Smooth muscle cell (in vitro differentiated cells): ENCODE results near the gene POP4. TPM values are rescaled to one million over a fixed set of nuclear protein-coding genes. Genes with fewer than 3 reads are reported as not detected.

ENCODE experiments used
- DNase-seq: peaks from one replicate; lab custom pipeline; 2025; ENCODE audit not compliant: unreplicated experiment; lab: John Stamatoyannopoulos, UW
- H2AFZ ChIP-seq: fragments of 200-600 bp; sonication (generic); 2 replicates; pipeline ENCODE4 v1.6.0; 2016; ENCODE audit warnings: antibody characterized with exemption, low read depth, mild to moderate bottlenecking
- H3F3A ChIP-seq: fragments of 200-600 bp; sonication (generic); 2 replicates; pipeline ENCODE4 v1.6.0; 2017; ENCODE audit warnings: antibody characterized with exemption, low read depth
- H3K27ac ChIP-seq: fragments of 200-600 bp; sonication (generic); 2 replicates; pipeline ENCODE4 v1.5.1; 2016; ENCODE audit warnings: low read depth, mild to moderate bottlenecking
- H3K27me3 ChIP-seq: fragments of 200-600 bp; sonication (generic); 2 replicates; pipeline ENCODE4 v1.6.1; 2016; ENCODE audit warnings: low read depth, mild to moderate bottlenecking
- H3K36me3 ChIP-seq: fragments of 200-600 bp; sonication (generic); 2 replicates; pipeline ENCODE4 v1.5.1; 2016; ENCODE audit warnings: low read depth
- H3K4me1 ChIP-seq: fragments of 200-600 bp; sonication (generic); 2 replicates; pipeline ENCODE4 v1.5.1; 2016; ENCODE audit warnings: low read depth
- H3K4me2 ChIP-seq: fragments of 200-600 bp; sonication (generic); 2 replicates; pipeline ENCODE4 v1.6.0; 2016; ENCODE audit warnings: mild to moderate bottlenecking
- H3K4me3 ChIP-seq: fragments of 200-600 bp; sonication (generic); 2 replicates; pipeline ENCODE4 v1.5.1; 2016; ENCODE audit warnings: mild to moderate bottlenecking
- H3K79me2 ChIP-seq: fragments of 200-600 bp; sonication (generic); 2 replicates; pipeline ENCODE4 v1.6.0; 2016; ENCODE audit warnings: low read depth, mild to moderate bottlenecking
- H3K9ac ChIP-seq: fragments of 200-600 bp; sonication (generic); 2 replicates; pipeline ENCODE4 v1.6.0; 2016; ENCODE audit warnings: low read depth
- H3K9me3 ChIP-seq: fragments of 200-600 bp; sonication (generic); replicated peaks from 2 replicates; pipeline ENCODE4 v1.5.1; 2016; ENCODE audit warnings: low read depth
- H4K20me1 ChIP-seq: fragments of 200-600 bp; sonication (generic); 2 replicates; pipeline ENCODE4 v1.6.0; 2016; ENCODE audit warnings: low read depth
- WGBS: methylation state at CpG from one replicate; pipeline ENCODE4 v1.1.7; 2016; ENCODE audit warnings: low lambda C conversion rate; 5-methylcytosine and 5-hydroxymethylcytosine counted together
- polyA plus RNA-seq: library from polyadenylated mRNA; unstranded; fragments of >200 nt; fragmentation: Nextera tagmentation; extraction: Ambion mirVana; gene quantifications from 2 replicates; pipeline ENCODE4 v1.2.1, GENCODE V29; 2016
- total RNA-seq: library from RNA; depleted of rRNA; stranded (reverse); fragments of >200 nt; gene quantifications from 2 replicates; pipeline ENCODE4 v1.2.3, GENCODE V29; 2014
- TF ChIP-seq, protein P1 (sequence below): fragments of 200-600 bp; sonication (generic); IDR thresholded peaks from 2 replicates; pipeline ENCODE4 v1.5.1; 2017; ENCODE audit warnings: borderline replicate concordance, mild to moderate bottlenecking, antibody characterized with exemption; ENCODE audit not compliant: insufficient read depth, poor library complexity, severe bottlenecking

Gene POP4
- total and polyA plus RNA-seq, 2 experiments from 2014 or later, result 54.4 to 94.9 TPM

DNA sequence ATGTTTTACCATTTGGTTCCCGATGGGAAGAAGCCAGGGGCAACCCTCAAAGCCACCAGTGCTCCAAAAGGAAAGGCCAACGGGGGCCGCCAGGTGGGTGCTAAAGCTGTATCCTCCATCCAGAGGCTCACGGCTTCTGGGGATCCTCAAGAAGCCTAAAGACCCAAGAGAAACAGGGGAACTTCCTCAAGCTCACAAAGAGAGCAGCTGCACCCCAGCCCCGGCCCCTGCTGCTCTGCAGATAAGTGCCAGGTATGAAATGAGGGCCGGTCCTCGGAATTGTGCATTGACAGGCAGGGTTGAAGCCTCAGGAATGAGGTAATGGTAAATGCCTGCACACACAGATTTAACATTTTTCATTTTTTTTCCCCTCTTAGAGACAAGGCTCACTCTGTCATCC lies 8.0 kb upstream of the POP4 start:
- TF ChIP-seq, protein P1, sequence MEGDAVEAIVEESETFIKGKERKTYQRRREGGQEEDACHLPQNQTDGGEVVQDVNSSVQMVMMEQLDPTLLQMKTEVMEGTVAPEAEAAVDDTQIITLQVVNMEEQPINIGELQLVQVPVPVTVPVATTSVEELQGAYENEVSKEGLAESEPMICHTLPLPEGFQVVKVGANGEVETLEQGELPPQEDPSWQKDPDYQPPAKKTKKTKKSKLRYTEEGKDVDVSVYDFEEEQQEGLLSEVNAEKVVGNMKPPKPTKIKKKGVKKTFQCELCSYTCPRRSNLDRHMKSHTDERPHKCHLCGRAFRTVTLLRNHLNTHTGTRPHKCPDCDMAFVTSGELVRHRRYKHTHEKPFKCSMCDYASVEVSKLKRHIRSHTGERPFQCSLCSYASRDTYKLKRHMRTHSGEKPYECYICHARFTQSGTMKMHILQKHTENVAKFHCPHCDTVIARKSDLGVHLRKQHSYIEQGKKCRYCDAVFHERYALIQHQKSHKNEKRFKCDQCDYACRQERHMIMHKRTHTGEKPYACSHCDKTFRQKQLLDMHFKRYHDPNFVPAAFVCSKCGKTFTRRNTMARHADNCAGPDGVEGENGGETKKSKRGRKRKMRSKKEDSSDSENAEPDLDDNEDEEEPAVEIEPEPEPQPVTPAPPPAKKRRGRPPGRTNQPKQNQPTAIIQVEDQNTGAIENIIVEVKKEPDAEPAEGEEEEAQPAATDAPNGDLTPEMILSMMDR, result no peak
- Histone ChIP-seq H2AFZ (no peak overlapping the region), H3K4me2 (no peak overlapping the region), H3K4me3 (no peak overlapping the region), H3K27ac (no peak overlapping the region), H3K27me3 (peaks cover 13% of the 10 kb centered on the region), H3F3A (no peaks in the 10 kb centered on the region), H3K4me1 (no peaks in the 10 kb centered on the region), H3K9me3 (no peaks in the 10 kb centered on the region), H3K9ac (no peak overlapping the region), H3K79me2 (no peaks in the 10 kb centered on the region), H3K36me3 (no peaks in the 10 kb centered on the region), H4K20me1 (no peaks in the 10 kb centered on the region)
- DNase-seq, result no peak
- 80% methylated on average over 7 of the region's 7 CpGs for WGBS

- H3K27me3 ChIP-seq, result peaks cover 13% of the 10 kb centered on the region
- no peaks in the 10 kb centered on the region for H3F3A ChIP-seq
- no peaks in the 10 kb centered on the region for H4K20me1 ChIP-seq
- no peaks in the 10 kb centered on the region for H3K4me1 ChIP-seq
- no peaks in the 10 kb centered on the region for H3K79me2 ChIP-seq
- H3K27ac ChIP-seq, result no peak overlapping the region
- DNase-seq, result no peak
- H3K4me2 ChIP-seq, result no peak overlapping the region
- H3K9ac ChIP-seq, result no peak overlapping the region
- H2AFZ ChIP-seq, result no peak overlapping the region
- WGBS, result 95% methylated on average over 3 of the region's 3 CpGs
- no peaks in the 10 kb centered on the region for H3K9me3 ChIP-seq
- TF ChIP-seq, protein P1, result no peak
- no peak overlapping the region for H3K4me3 ChIP-seq
- H3K36me3 ChIP-seq, result no peaks in the 10 kb centered on the region
Observed at GRCh38 chr19:29598496-29598895, 7.6 kb upstream of the POP4 start.

DNA sequence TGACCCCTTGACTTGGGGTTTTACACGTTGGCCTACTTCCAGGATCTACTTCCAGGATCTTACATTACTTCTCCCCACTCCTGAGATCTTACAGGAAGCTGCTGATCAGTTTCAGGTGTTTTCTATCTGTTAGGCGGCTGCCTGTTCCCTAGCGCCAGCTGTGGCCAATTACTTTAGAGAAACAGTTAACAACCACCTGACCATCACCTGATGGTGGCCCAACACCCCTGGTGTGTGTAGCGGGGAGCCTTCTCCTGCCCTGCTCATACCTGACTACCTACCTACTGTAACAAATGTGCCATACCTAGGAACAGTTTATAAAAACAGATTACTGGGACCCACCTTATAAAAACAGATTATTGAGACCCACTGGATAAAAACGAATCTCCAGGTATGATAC lies 2.8 kb upstream of the POP4 start:
- H3K27ac ChIP-seq, result no peak overlapping the region

DNA sequence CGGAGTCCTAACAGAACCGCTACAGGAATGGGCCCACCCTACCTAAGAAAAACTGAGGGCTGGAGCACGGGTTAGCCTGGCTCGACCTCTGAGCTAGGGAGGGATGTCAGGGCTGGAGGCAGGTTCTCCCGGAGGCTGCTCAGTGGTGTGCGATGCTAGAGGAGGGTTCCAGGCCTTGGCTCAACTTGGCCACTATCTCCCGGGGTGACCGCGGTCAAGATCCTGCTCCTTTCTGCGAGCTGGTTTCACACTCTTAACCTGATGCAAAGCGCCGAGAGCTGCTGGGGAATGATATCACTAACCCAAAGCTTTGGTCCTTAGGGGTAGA lies 301 bp downstream of the POP4 start:
- Histone ChIP-seq H3K27me3 (no peaks in the 10 kb centered on the region), H3K79me2 (peaks cover 6% of the 10 kb centered on the region), H3K27ac (peak overlapping the region; percentile 76), H2AFZ (peak overlapping the region; percentile 57), H3K4me1 (peaks cover 4% of the 10 kb centered on the region), H3K36me3 (no peaks in the 10 kb centered on the region), H3K9me3 (no peaks in the 10 kb centered on the region), H3K9ac (peak overlapping the region; percentile 93), H3K4me2 (peak overlapping the region; percentile 92), H3F3A (no peaks in the 10 kb centered on the region), H3K4me3 (peak overlapping the region; percentile 76), H4K20me1 (no peaks in the 10 kb centered on the region)
- no peak for DNase-seq
- TF ChIP-seq, protein P1, result no peak
- WGBS, result 7% methylated on average over 12 of the region's 12 CpGs

More for the DNA sequence above, 2.8 kb upstream of the POP4 start:
- Histone ChIP-seq H3K36me3 (no peaks in the 10 kb centered on the region), H3F3A (no peaks in the 10 kb centered on the region), H3K4me1 (peaks cover 4% of the 10 kb centered on the region), H3K4me3 (no peak overlapping the region), H3K79me2 (peaks cover 6% of the 10 kb centered on the region), H3K9me3 (no peaks in the 10 kb centered on the region), H3K4me2 (no peak overlapping the region), H3K27me3 (no peaks in the 10 kb centered on the region), H3K9ac (no peak overlapping the region), H4K20me1 (no peaks in the 10 kb centered on the region), H2AFZ (no peak overlapping the region)
- WGBS, result 67% methylated on average over 5 of the region's 5 CpGs
- TF ChIP-seq, protein P1, result no peak
- DNase-seq, result no peak
